HG03521 (cell line): ENCODE measurements around the gene CSTPP1.
"Not testable (repeated sequence)": the region's sequence is repeated elsewhere in the genome, so short reads cannot be mapped to it uniquely, and the experiment has no call there.

Source experiments
- ATAC-seq: cut with Tn5 transposase; IDR thresholded peaks from one replicate; pipeline ENCODE4 v1.9.1; 2021; ENCODE audit warnings: mild to moderate bottlenecking, moderate library complexity; ENCODE audit not compliant: unreplicated experiment

CSTPP1 gene

DNA sequence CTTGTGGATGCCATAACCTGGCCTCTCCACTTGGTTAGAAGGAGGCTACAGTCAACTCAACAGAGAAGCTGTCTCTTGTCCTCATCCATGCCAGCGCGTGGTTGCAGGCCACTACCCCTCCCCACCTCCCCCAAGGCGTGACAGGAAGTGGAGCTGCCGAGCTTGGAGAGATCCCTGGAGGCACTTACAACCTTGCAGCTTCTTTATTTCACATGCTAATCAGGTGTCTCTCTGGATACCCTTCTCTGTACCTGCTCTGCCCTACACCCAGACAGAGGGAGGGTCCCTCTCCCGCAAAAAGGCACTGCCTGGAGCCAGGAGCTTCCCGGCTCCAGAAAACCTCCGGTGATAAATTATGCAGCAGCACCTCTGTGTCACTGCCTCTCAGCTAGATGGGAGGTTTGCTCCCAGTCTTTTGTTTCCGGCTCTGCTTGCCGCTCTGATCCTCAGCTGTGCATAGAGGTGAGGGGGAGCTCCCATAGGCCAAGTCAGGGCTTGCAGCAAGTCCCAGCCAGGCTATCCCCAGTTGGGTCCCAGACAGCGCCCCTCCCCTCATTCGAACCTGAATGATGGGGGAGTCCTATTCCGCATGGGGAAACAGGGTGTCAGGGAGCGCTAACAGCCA is 23.9 kb upstream of the CSTPP1 start:
- no peak for ATAC-seq

DNA sequence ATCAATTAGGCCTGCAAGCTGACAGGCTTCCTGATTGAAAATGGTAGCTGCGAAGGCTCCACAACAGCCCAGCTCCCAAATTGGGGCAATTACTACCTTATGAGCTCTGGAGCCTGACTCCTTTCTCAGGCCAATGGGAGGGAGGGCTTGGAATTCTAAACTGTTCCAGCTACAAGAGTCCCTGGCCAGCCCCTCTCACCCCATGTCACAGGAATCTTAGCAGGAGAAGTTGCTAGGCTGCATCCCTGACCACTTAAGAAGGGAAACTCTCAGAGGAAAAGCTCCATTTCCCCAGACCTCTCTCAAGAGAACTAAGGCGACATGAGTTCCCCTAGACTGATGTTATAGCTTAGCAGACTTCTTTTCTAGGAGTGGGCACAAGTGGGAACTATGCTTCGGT is 23.1 kb upstream of the CSTPP1 start:
- no peak for ATAC-seq

DNA sequence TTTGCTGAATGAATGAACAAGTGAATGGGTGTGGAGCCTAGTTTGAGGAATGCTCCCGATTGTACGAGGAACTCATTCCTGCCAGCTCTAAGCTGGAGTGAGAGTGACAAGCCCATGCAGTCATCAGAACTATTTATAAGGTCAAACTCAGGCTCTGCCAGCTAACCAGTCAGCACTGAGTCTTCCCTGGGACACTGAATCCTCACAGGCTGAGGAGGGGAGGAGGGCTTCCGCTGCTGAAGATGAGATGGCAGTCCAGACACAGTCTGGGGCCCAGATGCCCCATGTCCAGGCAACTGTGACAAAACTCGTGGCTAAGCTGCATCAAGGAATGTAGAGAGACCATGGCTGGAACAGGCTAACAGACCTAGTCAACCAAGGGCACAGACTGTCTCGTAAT is 22.2 kb upstream of the CSTPP1 start:
- no peak for ATAC-seq

DNA sequence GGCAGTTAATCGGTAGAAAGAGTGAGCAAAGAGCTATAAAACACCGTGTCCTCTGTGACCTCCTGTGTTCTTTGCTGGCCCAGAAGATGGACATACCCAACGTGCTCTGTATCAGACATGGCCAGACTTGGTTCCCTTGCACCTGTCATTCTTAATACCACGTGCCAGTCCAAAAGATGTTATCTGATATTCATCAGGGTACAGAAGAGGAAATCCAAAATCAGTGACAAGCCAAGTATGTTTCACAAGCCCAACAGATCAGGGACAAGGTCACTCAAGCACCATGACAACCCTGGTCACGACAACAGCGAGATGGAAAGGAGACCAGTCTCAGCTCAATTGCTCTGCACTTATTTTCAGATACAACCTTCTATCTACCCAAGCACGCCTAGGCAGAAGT is 21.7 kb upstream of the CSTPP1 start:
- no peak for ATAC-seq

DNA sequence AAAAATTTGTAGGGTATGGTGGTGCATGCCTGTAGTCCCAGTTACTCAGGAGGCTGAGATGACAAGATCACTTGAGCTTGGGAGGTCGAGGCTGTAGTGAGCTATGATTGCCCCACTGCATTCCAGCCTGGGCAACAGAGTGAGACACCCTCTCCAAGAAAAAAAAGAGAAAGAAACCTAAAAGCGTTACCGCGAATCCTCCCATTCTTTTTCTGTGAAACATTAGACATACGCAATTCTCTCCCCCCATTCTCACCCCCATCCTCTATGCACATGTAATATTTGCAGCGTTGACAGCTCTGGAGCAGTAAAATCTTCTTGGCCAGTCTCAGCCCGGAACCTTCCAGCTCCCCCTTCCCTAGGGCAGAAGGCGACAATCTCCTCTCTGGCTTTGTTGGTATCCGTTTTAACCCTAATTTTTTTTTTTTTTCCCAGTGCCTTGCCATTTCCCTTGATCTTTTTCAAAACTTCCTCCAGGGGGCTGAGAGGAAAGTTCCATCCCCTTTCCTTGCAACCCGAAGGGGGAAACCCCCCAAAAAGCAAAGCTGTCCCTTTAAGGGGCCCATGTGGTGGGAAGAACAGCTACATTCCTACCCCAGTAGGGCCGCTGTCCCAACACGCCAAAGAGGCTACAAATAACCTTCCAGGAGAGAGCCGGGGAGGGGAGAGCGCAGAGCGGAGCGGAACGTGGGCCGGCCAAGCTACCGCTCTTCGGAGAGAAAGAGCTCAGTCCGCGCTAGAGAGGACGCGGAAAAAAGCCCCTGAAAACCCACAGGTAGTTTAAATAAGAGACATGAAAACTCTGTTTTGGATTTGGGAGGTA is 20.1 kb upstream of the CSTPP1 start:
- no peak for ATAC-seq

DNA sequence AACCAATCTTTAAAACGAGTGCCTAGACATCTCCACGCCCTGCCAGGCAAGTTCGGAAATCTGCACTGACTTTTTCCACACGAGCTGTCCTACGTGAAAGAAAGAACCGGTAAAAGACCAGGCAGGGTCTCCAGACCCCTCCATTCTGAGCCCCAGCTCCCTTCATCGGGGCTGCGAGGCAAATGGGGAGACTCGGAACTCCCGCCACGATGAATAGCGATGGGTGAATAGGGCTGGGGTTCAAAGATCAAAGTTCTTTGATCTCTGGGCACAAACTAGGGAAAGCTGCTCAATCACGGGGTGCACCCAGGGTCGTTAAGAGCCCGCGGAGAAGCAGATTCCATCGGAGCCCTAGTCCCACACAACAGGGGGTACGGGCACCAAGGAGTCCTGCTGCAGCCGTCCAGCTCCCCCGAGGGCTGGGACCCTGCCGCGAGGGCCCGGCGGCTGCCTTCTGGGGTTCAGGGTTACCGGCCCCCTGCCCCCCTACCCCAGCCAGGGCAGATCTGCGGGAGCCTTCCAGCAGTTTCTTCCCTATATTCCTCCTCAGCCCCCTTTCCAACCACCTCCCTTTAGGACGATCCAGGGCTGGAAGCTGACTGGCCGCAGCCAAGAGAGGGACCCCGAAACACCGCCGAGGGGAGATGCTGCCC is 19.3 kb upstream of the CSTPP1 start:
- ATAC-seq, result no peak

DNA sequence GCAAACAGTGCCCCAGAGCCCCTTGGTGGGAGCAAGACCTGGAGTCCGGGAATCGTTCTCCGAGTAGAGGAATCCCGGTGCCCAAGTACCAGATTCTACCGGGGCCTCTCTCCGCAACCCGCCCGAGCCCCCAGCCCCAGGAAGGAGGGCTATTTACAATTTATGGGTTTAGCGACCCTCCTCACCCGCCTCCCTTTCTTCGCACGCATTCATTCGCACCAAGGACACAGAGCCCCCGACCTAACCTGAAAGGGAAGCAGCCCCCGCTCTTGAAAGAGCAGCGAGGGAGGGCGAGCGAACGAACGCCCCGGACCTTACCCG is 18.8 kb upstream of the CSTPP1 start:
- ATAC-seq, result no peak

DNA sequence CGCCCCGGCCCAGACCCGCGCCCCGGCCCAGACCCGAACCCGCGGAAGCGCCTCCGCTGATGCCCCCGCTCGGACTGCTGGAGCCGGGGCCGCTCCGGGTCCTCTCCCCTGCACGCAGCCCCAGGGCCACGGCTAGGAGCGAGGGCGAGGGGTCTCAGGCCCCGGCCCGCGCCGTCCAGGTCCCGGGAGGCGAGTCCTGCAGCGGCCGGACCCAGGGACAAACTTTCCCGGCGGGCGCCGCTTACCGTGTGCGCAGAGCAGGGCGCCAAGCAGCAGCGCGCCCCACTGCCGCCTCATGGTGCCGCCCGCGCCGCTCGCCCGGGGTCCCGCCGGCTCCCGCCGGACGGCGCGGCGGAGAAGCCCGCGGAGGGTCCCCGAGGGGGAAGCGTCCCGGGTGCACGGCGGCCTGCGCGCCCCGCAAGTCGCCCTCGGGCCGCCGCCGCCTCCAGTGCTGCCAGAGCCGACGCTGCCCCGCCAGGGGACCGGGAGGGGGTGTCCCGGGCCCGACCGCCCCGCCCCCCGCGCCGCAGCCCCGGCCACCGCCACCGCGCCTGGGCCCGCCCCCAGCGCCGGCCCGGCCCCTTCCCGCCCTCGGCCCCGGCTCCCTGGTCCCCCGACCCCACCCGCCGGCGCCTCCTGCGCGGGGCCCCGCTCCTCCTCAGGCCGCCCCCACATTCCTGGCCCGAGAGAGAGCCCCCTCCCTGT is 18.3 kb upstream of the CSTPP1 start, which contains the start of gene LRP4:
TSS of gene LRP4 (minus strand) at position 468 of the 705 bp plus-strand sequence. CDS start at position 297, 171 bp downstream.
- no peak for ATAC-seq

DNA sequence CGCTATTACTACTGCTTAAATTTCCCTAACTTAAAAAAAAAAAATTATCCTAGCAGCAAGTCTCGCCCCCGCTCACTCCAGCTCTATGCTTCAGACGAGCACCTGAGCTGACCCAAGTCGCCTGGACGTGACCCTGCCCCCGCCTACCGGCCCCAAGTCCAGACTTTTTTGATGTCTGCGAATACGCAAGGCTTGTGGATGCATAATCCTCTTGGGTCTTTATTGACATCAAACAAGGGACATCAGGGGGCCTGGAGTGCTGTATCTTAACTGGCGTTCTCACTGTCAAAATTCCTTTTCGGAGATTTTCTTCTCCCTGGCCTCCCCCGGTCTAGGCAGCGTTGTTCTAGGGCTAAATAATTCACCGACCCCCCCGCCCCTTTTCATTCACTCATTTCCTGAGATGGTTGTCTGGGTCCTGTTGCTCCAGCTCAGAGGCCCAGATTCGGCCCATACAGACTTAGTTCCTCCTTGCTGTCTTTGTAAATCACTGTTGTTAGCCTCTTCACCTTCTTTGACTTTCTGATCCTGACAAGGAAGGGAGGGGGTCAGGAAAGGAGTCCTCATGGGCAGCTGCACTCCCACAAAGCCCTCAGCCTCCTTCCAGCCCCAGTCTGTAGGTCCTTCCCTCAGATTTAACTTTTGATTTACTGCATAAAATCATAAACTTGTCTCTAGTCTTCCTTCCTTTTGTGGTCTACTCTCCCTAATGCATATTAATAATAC is 17.6 kb upstream of the CSTPP1 start:
- no peak for ATAC-seq

DNA sequence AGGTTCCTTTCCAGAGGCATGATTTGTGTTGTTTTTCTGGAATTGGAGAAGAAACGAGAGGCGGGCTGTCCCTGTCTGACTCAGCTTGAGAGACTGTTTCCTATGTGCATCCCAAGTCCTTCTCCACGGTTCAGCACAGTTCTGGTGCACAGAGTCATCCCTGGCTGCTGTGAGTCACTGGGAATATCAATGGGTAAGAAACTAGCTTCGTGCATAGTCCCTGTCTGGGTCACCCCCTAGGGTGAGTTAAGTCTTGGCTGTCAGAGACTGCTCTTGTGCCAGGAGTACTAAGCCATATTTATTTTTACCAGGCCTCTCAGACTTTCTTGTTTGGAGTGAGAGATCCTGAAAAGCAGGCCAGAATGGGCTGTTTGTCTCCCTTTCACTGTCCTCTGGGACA is 15.8 kb upstream of the CSTPP1 start:
- no peak for ATAC-seq

DNA sequence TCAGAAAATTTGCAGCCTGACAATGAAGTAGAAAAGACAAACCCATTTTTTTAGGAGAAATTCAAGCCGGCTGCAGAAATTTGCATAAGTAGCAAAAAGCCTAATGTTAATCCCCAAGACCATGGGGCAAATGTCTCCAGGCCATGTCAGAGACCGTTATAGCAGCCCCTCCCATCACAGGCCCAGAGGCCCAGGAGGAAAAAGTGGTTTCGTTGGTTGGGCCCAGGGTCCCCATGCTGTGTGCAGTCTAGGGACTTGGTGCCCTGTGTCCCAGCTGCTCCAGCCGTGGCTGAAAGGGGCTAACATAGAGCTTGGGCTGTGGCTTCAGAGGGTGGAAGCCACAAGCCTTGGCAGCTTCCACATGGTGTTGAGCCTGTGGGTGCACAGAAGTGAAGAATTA is 8.6 kb upstream of the CSTPP1 start:
- not testable (repeated sequence) for ATAC-seq

DNA sequence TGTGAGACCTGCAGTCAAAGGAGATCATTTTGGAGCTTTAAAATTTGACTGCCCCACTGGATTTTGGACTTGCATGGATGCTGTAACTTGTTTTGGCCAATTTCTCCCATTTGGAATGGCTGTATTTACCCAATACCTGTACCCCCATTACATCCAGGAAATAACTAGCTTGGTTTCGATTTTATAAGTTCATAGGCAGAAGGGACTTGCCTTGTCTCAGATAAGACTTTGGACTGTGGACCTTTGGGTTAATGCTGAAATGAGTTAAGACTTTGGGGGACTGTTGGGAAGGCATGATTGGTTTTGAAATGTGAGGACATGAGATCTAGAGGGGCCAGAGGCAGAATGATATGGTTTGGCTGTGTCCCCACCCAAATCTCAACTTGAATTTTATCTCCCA is 7.9 kb upstream of the CSTPP1 start:
- not testable (repeated sequence) for ATAC-seq

DNA sequence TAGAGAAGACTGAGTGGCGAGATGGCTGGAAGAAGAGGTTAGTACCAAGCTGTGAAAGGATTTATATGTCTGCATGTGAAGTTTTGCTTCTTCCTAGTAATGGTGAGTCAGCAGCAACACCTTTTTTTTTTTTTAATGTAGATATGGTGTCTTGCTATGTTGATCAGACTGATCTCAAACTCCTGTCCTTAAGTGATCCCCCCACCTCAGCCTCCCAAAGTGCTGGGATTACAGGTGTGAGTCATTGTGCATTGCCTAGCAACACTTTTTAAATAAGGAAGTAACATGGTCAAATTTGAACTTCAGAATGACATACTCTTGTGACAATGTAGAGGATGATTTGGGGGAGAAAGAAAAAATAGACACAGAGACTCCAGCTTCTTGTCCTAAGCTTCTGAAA is 6.5 kb upstream of the CSTPP1 start:
- ATAC-seq, result no peak

DNA sequence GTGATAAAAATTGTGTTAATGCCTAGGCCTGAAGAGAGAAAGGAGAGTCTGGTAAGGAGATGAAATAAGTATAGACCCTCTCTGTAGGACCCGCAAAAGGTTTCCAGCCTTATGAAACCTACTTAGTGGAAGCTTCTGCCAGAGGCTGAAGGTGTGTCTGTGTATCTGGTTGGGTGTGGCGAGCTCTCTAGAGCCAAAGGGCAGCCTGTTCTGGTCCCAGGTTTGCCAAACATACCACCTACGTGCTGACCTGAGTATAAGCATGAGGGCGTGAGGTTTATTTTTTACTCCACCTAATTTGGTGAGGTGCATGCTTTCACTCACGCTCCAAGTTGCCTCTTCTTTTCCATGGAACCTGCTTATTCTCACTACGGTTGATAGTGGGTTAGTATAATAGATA is 5.6 kb downstream of the CSTPP1 start:
- no peak for ATAC-seq

DNA sequence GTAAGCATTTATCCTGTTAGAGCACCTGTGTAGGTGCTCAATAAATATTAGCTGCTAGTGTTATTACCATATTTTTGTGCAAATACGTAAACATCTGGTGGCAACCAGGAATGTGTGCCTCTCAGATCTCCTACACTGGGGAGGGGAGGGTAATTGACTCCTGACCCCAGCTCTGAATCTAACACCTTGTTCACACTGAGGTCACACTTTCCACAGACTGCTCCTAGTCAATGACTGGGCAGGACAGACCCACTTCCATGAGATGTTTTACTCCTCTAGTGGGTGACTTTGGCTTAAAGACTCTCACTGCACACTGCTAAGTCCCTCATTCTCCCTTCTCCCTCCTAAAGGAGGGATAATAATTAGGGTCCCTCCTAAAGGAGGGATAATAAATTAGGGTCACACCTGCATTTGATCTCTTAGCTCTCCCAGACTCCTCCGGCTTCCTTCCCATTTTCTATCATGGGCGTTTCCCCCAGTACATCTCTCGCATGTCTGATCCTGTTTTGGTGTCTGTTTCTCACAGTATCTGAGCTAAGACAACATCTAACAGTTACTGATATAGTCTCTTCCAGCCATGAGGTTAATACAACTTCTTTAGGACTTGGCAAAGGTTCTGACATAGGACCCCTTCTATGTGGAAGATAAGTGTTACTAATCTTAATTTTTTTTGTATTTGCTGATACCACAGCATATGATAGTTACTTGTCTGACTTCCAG is 8.0 kb downstream of the CSTPP1 start:
- no peak for ATAC-seq

DNA sequence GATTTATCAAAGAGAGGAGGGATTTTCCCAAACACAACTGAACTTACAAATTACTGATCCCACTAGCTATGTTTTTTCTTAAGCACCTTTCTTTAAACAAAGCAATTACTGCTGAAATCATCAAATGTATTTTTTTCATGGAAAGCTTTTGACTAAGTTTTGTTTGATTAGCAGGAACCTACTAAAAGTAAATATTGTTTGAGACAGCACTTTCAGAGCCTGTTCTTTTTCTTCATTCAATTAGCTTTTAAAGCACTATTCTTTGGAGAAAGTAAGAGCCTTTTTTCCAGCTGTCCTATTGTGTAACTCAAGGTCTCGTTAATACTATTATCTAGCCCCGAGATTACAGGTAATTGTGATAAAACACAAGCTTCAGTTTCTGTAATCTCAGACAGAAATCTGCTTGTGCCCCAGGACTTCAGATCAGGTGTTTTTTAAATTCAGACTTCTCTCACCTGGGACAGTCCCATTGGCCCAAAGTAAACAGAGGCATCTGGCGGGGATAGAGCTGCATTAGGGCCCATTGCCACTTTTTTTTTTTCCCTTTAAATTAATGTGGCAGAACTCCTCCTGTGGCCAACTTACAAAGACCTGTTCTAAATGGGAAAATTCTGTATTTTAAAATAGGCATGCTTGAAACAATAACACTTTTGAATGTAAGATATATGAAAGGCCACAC is 11.0 kb downstream of the CSTPP1 start:
- ATAC-seq, result no peak

DNA sequence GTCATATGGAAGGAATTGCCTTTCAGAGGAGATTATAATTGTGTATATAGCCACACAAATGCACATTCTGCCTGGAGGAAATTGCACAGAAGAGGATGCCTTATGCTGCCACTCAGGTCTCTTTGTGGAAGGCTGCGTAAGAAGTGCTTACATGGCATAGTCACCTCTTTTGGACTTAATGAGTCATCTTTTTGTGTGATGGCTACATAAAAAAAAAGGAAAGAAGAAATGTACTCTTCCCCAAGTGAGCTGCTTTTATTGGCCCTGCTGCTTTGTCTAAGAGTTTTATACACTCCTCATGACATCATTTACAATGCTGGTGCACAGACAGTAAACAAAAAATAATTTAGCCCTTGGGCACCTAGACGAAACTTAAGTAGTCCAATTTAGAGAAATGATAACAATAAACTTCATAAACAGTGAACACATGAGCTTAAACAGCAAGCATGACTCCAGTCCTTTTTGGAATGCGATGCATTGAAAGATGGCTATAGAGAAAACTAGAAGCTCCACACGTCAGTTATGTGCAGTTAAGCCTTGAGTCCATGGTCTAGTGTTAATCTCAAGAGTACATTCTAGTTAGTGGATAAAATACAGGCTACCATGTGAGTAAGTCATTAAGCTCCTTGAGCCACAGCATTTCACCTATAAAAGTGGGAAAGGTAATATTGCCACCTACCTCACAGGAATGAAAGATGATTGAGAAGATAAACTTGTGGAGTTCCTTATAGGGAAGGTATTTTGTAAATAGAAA is 12.0 kb downstream of the CSTPP1 start:
- ATAC-seq, result no peak

DNA sequence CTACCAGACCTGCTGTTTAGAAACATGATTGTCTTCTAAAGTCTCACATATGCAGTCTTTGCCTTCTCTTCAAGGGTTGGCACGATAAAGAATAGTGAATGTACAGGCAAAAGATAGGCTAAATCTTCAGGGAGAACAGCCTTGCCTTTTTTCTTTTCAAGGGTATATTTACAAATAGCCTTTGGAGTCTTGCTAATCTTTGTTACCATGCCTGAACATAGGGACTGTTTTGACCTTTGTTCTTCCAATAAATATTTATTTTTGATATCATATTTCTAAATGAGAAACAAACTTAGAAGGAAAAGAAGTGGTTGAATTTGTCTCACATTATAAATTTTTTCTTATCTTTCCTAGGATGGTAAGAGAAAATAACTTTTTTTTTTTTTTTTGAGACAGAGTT is 12.7 kb downstream of the CSTPP1 start:
- no peak for ATAC-seq

DNA sequence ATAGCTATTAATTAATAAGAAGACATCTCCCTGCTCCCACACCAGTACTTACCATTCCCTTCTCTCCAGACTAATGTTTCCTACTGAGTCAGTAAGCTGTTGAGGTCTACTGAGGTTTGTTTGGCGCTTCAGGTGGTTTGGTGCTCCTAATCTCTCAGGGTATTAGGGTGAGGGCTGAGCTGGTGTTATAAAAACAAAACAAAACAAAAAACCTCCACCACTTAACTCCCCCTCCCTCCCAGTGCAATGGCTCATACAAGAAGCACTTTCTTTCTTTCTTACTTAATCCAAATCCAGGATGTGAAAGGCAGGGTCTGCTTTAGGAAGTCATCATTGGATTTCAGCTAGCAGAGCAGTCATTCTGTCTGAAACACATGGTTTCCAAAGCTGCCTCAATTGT is 15.3 kb downstream of the CSTPP1 start:
- no peak for ATAC-seq
